HepG2 (cell line): ENCODE data around the gene ACTN3. TPM values are rescaled to one million over a fixed set of nuclear protein-coding genes. Genes with fewer than 3 reads are reported as not detected.
A peak's percentile ranks its signal among the peaks of the same experiment; 100 is the strongest.

Experiments used
- ATAC-seq: fragments of 200-7000 bp; cut with Tn5 transposase; 3 replicates; pipeline ENCODE4 v1.9.1; 2020; ENCODE audit warnings: mild to moderate bottlenecking, moderate library complexity
- BruUV-seq: library from RNA; stranded (reverse); fragments of 400-500 nt; replicated peaks from 2 replicates; lab custom pipeline; 2021; lab: Mats Ljungman, UMichigan
- CTCF ChIA-PET: fragments of 300-600 bp; formaldehyde crosslinking; extraction: SDS; loops from one replicate; lab custom pipeline; 2021; ENCODE audit warnings: low total read pairs, inconsistent platforms, low intra/inter-chr PET ratio; lab: Yijun Ruan, JAX
- POLR2A ChIA-PET: fragments of 350-600 bp; sonication (Branson Sonifier 250); formaldehyde crosslinking; loops from one replicate; lab custom pipeline; 2020; ENCODE audit warnings: antibody characterized with exemption, inconsistent platforms; lab: Yijun Ruan, JAX
- DNase-seq: peaks from one replicate; pipeline ENCODE4 v3.0.0-alpha.2; 2015; ENCODE audit warnings: low spot score
- FAIRE-seq: peaks from 3 replicates; lab custom pipeline; 2011; peaks lifted over from hg19 to GRCh38; lab: Jason Lieb, UNC
- H2AFZ ChIP-seq: one replicate; pipeline ENCODE4 v1.6.1; 2011; ENCODE audit warnings: low read length, inconsistent platforms
- H3K27ac ChIP-seq: fragments of 300-600 bp; 3 replicates; pipeline ENCODE4 v1.8.0; 2011; ENCODE audit warnings: mixed run types, mild to moderate bottlenecking, mixed read lengths, low read length, inconsistent platforms; ENCODE audit not compliant: insufficient read depth; ENCODE audit errors: extremely low read length
- H3K27me3 ChIP-seq, 2 experiments: fragments of 200-600 bp in 1 of 2; 2 replicates in 1 of 2; 3 replicates in 1 of 2; pipeline versions ENCODE4 v1.6.0 to v1.8.0; 2011; ENCODE audit warnings: low read length in 2 of 2, mild to moderate bottlenecking in 2 of 2, moderate library complexity in 2 of 2, inconsistent platforms in 1 of 2; ENCODE audit not compliant: insufficient read depth in 2 of 2, control insufficient read depth in 1 of 2
- H3K36me3 ChIP-seq, 2 experiments: fragments of 200-600 bp in 1 of 2; replicated peaks in 1 of 2; 2 replicates in 1 of 2; 3 replicates in 1 of 2; pipeline versions ENCODE4 v1.5.1 to v1.8.0; 2011; ENCODE audit warnings: low read length in 2 of 2, inconsistent platforms in 1 of 2; ENCODE audit not compliant: insufficient read depth in 2 of 2, control insufficient read depth in 1 of 2
- H3K4me1 ChIP-seq: 2 replicates; pipeline ENCODE4 v1.5.1; 2012; ENCODE audit warnings: low read length, inconsistent platforms; ENCODE audit not compliant: insufficient read depth
- H3K4me2 ChIP-seq: 2 replicates; pipeline ENCODE4 v1.6.0; 2011; ENCODE audit warnings: low read depth, low read length, inconsistent platforms
- H3K4me3 ChIP-seq, 3 experiments: fragments of 200-600 bp in 1 of 3; sonication (generic), shearing (Covaris generic) in 1 of 3; replicated peaks in 1 of 3; 2 replicates each; pipeline ENCODE4 v1.5.1; 2011 to 2016; ENCODE audit warnings: low read length in 3 of 3, inconsistent platforms in 2 of 3, low read depth in 2 of 3, mild to moderate bottlenecking in 2 of 3, control low read depth in 1 of 3, mixed read lengths in 1 of 3; ENCODE audit not compliant: insufficient read depth in 1 of 3
- H3K79me2 ChIP-seq: one replicate; pipeline ENCODE4 v1.6.1; 2011; ENCODE audit warnings: low read length, inconsistent platforms; ENCODE audit not compliant: insufficient read depth
- H3K9ac ChIP-seq: 2 replicates; pipeline ENCODE4 v1.6.0; 2011; ENCODE audit warnings: mild to moderate bottlenecking, low read depth, low read length, inconsistent platforms; ENCODE audit not compliant: insufficient read depth
- H3K9me3 ChIP-seq: 2 replicates; pipeline ENCODE4 v1.5.1; 2012; ENCODE audit warnings: mild to moderate bottlenecking, low read length
- H4K20me1 ChIP-seq: 2 replicates; pipeline ENCODE4 v1.6.0; 2011; ENCODE audit warnings: inconsistent platforms, mild to moderate bottlenecking, low read length, moderate library complexity; ENCODE audit not compliant: insufficient read depth
- CBFB ChIP-seq: sonication (generic); formaldehyde crosslinking; IDR thresholded peaks from 2 replicates; pipeline ENCODE4 v1.4.0; 2020; ENCODE audit warnings: missing genetic modification reagents
- ETV6 ChIP-seq: sonication (generic); formaldehyde crosslinking; conservative IDR thresholded peaks from 2 replicates; pipeline ENCODE4 v1.4.0; 2020; ENCODE audit warnings: missing genetic modification reagents
- FOSL1 ChIP-seq: sonication (generic); formaldehyde crosslinking; IDR thresholded peaks from 2 replicates; pipeline ENCODE4 v1.9.0; 2021; ENCODE audit warnings: missing genetic modification reagents, borderline replicate concordance
- FOXP1 ChIP-seq, 2 experiments: fragments of 450-650 bp in 1 of 2; IDR thresholded peaks; 2 replicates each; pipeline ENCODE4 v1.6.1; 2017 to 2018; ENCODE audit warnings: antibody characterized with exemption in 1 of 2
- HOXD1 ChIP-seq: sonication (generic); formaldehyde crosslinking; IDR thresholded peaks from 2 replicates; pipeline ENCODE4 v1.5.0; 2020; ENCODE audit warnings: missing genetic modification reagents
- MBD4 ChIP-seq: IDR thresholded peaks from 2 replicates; pipeline ENCODE4 v1.6.1; 2012; ENCODE audit warnings: low read length, inconsistent platforms, borderline replicate concordance
- NCOA5 ChIP-seq: sonication (generic); formaldehyde crosslinking; IDR thresholded peaks from 2 replicates; pipeline ENCODE4 v1.4.0; 2020; ENCODE audit warnings: missing genetic modification reagents
- SMAD9 ChIP-seq: sonication (generic); formaldehyde crosslinking; IDR thresholded peaks from 2 replicates; pipeline ENCODE4 v1.5.1; 2020; ENCODE audit warnings: mild to moderate bottlenecking, missing genetic modification reagents
- TOPORS ChIP-seq: sonication (generic); formaldehyde crosslinking; IDR thresholded peaks from 2 replicates; pipeline ENCODE4 v1.8.0; 2023; ENCODE audit warnings: mild to moderate bottlenecking, missing genetic modification reagents
- ZFP1 ChIP-seq: IDR thresholded peaks from 2 replicates; pipeline ENCODE4 v1.6.1; 2016
- ZFP36L2 ChIP-seq: sonication (generic); formaldehyde crosslinking; IDR thresholded peaks from 2 replicates; pipeline ENCODE4 v1.4.0; 2020; ENCODE audit warnings: missing genetic modification reagents
- ZNF501 ChIP-seq: sonication (generic); formaldehyde crosslinking; IDR thresholded peaks from 2 replicates; pipeline ENCODE4 v1.5.1; 2020; ENCODE audit warnings: mild to moderate bottlenecking, moderate library complexity, missing genetic modification reagents
- ZNF558 ChIP-seq: sonication (generic); formaldehyde crosslinking; IDR thresholded peaks from 2 replicates; pipeline ENCODE4 v1.9.0; 2022; ENCODE audit warnings: mild to moderate bottlenecking, missing genetic modification reagents, borderline replicate concordance
- ZNF616 ChIP-seq: sonication (generic); formaldehyde crosslinking; IDR thresholded peaks from 2 replicates; pipeline ENCODE4 v1.5.0; 2020; ENCODE audit warnings: low read depth, mild to moderate bottlenecking, missing genetic modification reagents
- ZSCAN9 ChIP-seq: IDR thresholded peaks from 2 replicates; pipeline ENCODE4 v1.6.1; 2016; ENCODE audit warnings: borderline replicate concordance
- WGBS: methylation state at CpG from one replicate; pipeline ENCODE4 v1.1.6; 2017; ENCODE audit warnings: low lambda C conversion rate; 5-methylcytosine and 5-hydroxymethylcytosine counted together
- in situ Hi-C: cut with HindIII; loops from 2 replicates; pipeline ENCODE4 v1.10.0; 2017; ENCODE audit warnings: low pct_unique_long_range_greater_than_20kb; ENCODE audit not compliant: extremely low pct_ligation_motif_present
- intact Hi-C: fragments of 100-400 bp; cut with micrococcal nuclease; formaldehyde crosslinking; loops from one replicate; pipeline ENCODE4 v1.10.0; 2022; ENCODE audit not compliant: unreplicated experiment
- polyA plus RNA-seq, 8 experiments: library from polyadenylated mRNA; depleted of rRNA in 3 of 8; stranded (reverse) in 7 of 8; unstranded in 1 of 8; fragments of >200 nt; fragmentation: Illumina TruSeq in 4 of 8; extraction: Trizol in 4 of 8; gene quantifications; 2 replicates each; pipeline versions ENCODE4 v1.2.1 to v1.2.3, GENCODE V29; 2011 to 2016; ENCODE audit warnings: low read depth in 4 of 8, missing spikeins in 1 of 8, mixed read lengths in 1 of 8; ENCODE audit not compliant: insufficient read depth in 1 of 8
- total RNA-seq, 5 experiments: library from RNA; depleted of rRNA; stranded (reverse); fragments of >200 nt; fragmentation: Illumina TruSeq; extraction: Trizol; gene quantifications; 2 replicates each; pipeline ENCODE4 v1.2.3, GENCODE V29; 2016; ENCODE audit warnings: low read depth in 1 of 5
- TF ChIP-seq, protein P1 (sequence below): sonication (generic); formaldehyde crosslinking; IDR thresholded peaks from 2 replicates; pipeline ENCODE4 v1.9.0; 2021; ENCODE audit warnings: missing genetic modification reagents, mild to moderate bottlenecking, borderline replicate concordance

The ACTN3 gene
- total and polyA plus RNA-seq, 2 of the 13 experiments (the other 11 are each of a cell fraction or from before 2014, with no cell fraction given), result 0.04 to 0.09 TPM

DNA sequence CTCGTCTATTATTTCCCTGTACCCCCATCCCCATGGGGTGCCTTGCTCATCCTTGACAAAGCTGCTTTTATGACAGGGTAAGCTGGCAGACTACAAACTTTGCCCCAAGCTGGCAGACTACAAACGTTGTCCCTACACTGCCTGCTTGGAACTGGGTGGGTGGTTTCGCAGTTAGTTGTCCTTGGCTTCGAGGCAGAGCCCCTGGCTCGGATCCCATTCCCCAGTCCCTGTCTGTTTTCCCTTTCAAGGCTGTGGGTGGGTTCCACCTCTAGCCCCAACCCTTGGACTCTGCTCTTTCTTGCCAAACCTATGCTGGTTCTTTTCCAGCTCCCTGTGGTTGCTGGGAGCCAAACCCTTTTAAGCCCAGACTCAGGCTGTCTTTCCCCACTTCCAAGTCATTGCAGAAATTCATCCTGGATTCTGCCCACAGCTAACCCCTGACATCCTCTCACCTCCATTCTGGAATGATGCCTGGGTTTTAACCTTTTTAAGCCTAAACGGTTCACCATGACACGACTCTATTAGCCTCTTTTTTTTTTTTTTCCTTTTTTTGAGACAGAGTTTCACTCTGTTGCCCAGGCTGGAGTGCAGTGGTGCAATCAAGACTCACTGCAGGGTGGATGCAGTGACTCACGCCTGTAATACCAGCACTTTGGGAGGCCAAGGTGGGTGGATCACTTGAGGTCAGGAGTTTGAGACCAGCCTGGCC is 60.6 kb downstream of the ACTN3 start (continued):
- no peak for TF ChIP-seq SMAD9 (CRISPR knock-in tag)
- TF ChIP-seq ZFP36L2 (CRISPR knock-in tag), result no peak
- TF ChIP-seq HOXD1, result no peak
- TF ChIP-seq ZNF558 (CRISPR knock-in tag), result 0 out of 2 replicates have a peak, but pooled peaks have one; percentile 41
- TF ChIP-seq ZNF501, result peak; percentile 54; the same call in 1 of the 2 replicates
- no peak for TF ChIP-seq FOXP1 (IDR thresholded peaks at IDR 0.05)
- TF ChIP-seq FOXP1 (CRISPR knock-in tag; IDR thresholded peaks at IDR 0.05), result no peak
- no peak for TF ChIP-seq ZFP1
- TF ChIP-seq TOPORS (CRISPR knock-in tag), result no peak

DNA sequence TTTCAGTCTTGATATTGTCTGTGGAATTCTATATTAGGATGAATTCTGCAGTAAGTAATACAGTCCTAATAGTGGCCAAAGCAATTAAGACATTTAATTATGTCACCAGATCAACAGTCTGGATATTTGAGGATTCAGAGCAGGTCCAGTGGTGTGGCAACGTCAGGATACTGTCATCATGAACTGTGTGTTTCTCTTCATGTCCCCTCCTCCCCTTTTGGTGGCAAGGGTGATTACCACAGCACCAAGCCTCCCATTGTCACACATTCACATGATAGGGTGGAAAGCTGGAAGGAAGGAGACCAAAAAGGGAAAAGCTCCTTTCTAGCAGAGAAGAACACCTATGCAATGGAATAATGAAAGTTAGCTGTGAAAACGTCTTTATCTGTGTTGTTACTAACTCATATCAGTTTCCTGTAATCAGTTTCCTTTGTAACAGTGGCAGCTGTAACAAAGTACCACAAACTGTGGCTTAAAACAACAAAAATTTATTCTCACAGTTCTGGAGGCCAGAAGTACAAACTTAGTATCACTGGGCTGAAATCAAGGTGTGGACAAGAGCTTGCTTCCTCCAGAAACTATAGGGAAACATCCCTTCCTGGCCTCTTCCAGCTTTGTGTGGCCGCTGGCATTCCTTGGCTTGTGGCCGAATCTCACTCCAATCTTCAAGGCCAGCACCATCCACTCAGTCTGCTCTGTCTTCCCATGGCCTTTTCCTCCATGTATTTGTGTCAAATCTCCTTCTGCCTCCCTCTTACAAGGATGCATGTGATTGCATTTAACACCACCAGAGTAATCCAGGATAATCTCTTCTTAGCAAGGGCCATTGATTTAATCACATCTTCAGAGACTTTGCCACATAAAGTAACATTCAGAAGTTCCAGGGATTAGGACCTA is 63.3 kb downstream of the ACTN3 start:
- ATAC-seq, result no peak
- TF ChIP-seq ZNF616 (no peak), FOSL1 (CRISPR knock-in tag) (no peak), MBD4 (no peak), ZSCAN9 (CRISPR knock-in tag) (no peak), ETV6 (CRISPR knock-in tag) (no peak), CBFB (CRISPR knock-in tag) (no peak), NCOA5 (no peak)
- TF ChIP-seq, protein P1, sequence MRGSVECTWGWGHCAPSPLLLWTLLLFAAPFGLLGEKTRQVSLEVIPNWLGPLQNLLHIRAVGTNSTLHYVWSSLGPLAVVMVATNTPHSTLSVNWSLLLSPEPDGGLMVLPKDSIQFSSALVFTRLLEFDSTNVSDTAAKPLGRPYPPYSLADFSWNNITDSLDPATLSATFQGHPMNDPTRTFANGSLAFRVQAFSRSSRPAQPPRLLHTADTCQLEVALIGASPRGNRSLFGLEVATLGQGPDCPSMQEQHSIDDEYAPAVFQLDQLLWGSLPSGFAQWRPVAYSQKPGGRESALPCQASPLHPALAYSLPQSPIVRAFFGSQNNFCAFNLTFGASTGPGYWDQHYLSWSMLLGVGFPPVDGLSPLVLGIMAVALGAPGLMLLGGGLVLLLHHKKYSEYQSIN (CRISPR knock-in tag), result no peak

More for the DNA sequence above, 63.3 kb downstream of the ACTN3 start:
- CTCF ChIA-PET, result no interaction called here
- H2AFZ ChIP-seq, result no peak overlapping the region
- FAIRE-seq (no peak), DNase-seq (no peak)
- H3K27me3 ChIP-seq, result no peaks in the 10 kb centered on the region
- TSS peak; percentile 29 for BruUV-seq
- POLR2A ChIA-PET, result interaction anchor here (2.6 kb wide), 1 partner anchor 18 kb away, joined by 9 read pairs; the partner anchor contains the start of genes CCDC87 and CCS
- intact Hi-C loops (no loop called here), in situ Hi-C loops (no loop called here)
- peaks cover 27% of the 10 kb centered on the region for H3K4me1 ChIP-seq
- H3K9me3 ChIP-seq, result no peaks in the 10 kb centered on the region
- H4K20me1 ChIP-seq, result no peaks in the 10 kb centered on the region
- no peak overlapping the region for H3K9ac ChIP-seq
- H3K27ac ChIP-seq, result no peak overlapping the region
- H3K79me2 ChIP-seq, result no peaks in the 10 kb centered on the region
- H3K4me2 ChIP-seq, result no peak overlapping the region
- 66% methylated on average over 4 of the region's 4 CpGs for WGBS
- peaks cover 2 to 6% of the 10 kb centered on the region in 2 experiments; a peak in 3 of 5 replicates for H3K36me3 ChIP-seq
- no peak overlapping the region for H3K4me3 ChIP-seq
